ENCODE data around the gene ALDH6A1. TPM values are rescaled to one million over a fixed set of nuclear protein-coding genes. Genes with fewer than 3 reads are reported as not detected.

The ALDH6A1 gene
- total RNA-seq, 4 donors from 2014 or later: 19.1 to 40.0 (median 27.5) TPM

DNA sequence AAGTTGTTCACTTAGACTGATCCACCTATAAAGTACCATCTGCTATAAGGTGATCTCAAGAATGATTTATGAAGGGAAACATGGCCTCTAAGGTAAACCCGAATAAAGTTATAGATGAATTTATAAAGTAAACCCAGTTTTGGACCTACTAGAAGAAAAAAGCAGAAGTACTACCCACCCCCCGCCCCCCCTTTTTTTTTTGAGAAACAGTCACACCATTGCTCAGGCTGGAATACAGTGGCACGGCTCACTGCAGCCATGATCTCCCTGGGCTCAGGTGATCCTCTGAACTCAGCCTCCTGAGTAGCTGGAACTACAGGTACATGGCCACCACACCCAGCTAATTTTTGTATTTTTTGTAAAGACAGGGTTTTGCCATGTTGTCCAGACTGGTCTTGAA, 69.1 kb downstream of the ALDH6A1 start:
- WGBS, 2 donors (ENCODE audit: low coverage in 1 of 2): 60 to 85% methylated on average over 1 to 3 of the region's 3 CpGs
- no peak for DNase-seq
- no peaks in the 10 kb centered on the region for H3K27me3 ChIP-seq
- in situ Hi-C loops (cut with MboI; ENCODE audit: low pct_ligation_motif_present in 1 of 4, low pct_unique_long_range_greater_than_20kb in 1 of 4, low sequenced_read_pairs in 3 of 4) (no loop called here), intact Hi-C loops (cut with DNase I; ENCODE audit: low total_unique reads) (no loop called here)
- H3K36me3 ChIP-seq: no peaks in the 10 kb centered on the region
- H3K4me1 ChIP-seq: peaks cover 0 to 23% (median 14%) of the 10 kb centered on the region in 4 donors
- H3K9me3 ChIP-seq: no peaks in the 10 kb centered on the region
- no peak overlapping the region for H3K4me3 ChIP-seq
- H3K27ac ChIP-seq: no peak overlapping the region
- TF ChIP-seq, protein P1, sequence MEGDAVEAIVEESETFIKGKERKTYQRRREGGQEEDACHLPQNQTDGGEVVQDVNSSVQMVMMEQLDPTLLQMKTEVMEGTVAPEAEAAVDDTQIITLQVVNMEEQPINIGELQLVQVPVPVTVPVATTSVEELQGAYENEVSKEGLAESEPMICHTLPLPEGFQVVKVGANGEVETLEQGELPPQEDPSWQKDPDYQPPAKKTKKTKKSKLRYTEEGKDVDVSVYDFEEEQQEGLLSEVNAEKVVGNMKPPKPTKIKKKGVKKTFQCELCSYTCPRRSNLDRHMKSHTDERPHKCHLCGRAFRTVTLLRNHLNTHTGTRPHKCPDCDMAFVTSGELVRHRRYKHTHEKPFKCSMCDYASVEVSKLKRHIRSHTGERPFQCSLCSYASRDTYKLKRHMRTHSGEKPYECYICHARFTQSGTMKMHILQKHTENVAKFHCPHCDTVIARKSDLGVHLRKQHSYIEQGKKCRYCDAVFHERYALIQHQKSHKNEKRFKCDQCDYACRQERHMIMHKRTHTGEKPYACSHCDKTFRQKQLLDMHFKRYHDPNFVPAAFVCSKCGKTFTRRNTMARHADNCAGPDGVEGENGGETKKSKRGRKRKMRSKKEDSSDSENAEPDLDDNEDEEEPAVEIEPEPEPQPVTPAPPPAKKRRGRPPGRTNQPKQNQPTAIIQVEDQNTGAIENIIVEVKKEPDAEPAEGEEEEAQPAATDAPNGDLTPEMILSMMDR (IDR thresholded peaks at IDR 0.05): no peak
- no peak for TF ChIP-seq POLR2AphosphoS5 (IDR thresholded peaks at IDR 0.05)
- no peak for TF ChIP-seq POLR2A (IDR thresholded peaks at IDR 0.05)

DNA sequence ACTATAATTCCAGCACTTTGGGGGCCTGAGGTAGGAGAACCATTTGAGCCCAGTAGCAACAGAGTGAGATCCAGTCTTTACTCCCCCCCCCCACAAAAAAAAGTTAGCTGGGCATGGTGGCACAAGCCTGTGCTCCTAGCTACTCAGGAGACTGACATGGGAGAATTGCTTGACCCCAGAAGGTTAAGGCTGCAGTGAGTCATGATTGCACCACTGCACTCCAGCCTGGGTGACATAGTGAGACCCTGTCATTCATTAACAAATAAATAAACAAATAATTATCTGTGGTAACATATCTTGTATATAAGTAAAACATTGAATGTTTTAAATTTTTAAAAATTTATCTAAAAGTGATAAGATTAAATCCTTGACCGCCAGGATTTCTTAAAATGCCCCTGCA, 70.0 kb downstream of the ALDH6A1 start:
- 88 to 98% methylated on average over 1 of the region's 1 CpG for WGBS, 2 donors (ENCODE audit: low coverage in 1 of 2)
- Histone ChIP-seq H3K4me3 (no peak overlapping the region), H3K27ac (no peak overlapping the region), H3K9me3 (no peaks in the 10 kb centered on the region), H3K27me3 (no peaks in the 10 kb centered on the region), H3K36me3 (peaks cover 0 to 5% (median 0%) of the 10 kb centered on the region in 4 donors), H3K4me1 (peaks cover 0 to 19% (median 10%) of the 10 kb centered on the region in 4 donors)
- in situ Hi-C loops (cut with MboI; ENCODE audit: low pct_ligation_motif_present in 1 of 4, low pct_unique_long_range_greater_than_20kb in 1 of 4, low sequenced_read_pairs in 3 of 4) (no loop called here), intact Hi-C loops (cut with DNase I; ENCODE audit: low total_unique reads) (no loop called here)
- no peak for DNase-seq
- no peak for TF ChIP-seq EP300 (IDR thresholded peaks at IDR 0.05; ENCODE audit: low read depth)
- TF ChIP-seq, protein P1 (IDR thresholded peaks at IDR 0.05): no peak
- TF ChIP-seq POLR2A (IDR thresholded peaks at IDR 0.05): no peak
- TF ChIP-seq POLR2AphosphoS5 (IDR thresholded peaks at IDR 0.05): no peak

DNA sequence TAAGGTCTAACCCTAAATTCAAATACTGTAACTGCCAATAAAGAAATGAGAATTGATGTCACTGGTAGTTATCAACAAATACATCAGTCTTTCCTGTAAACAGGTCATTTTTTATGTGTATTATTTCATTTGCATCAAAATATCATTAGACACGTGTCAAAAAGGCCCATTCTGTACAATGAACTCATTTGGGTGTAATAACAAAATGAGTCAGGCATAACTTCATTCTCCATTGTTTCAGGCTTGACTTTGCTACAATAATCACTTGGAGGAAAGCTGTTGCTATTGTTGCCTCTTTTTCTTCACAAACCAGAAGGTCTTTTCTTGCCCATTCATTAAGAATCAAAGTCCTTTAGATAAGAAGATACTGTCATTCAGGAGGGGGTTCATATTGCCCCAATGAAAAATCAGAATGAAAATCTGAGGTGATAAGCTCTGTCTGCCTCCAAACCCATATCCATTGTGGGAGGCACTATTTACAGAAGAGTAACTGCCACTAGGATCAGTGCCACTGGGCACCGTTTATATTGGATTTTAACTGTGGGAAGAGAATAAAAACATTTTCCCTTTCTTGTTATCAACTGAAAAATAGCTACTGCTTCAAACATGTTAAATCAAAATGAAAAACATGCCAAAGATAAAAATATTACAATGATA, 75.3 kb downstream of the ALDH6A1 start:
- Histone ChIP-seq H3K27ac (peak overlapping the region; percentile 34 to 63 (median 49)), H3K4me3 (no peak overlapping the region), H3K4me1 (peaks cover 0 to 5% (median 2%) of the 10 kb centered on the region in 4 donors), H3K36me3 (peaks cover 0 to 8% (median 0%) of the 10 kb centered on the region in 4 donors), H3K27me3 (no peaks in the 10 kb centered on the region), H3K9me3 (no peaks in the 10 kb centered on the region)
- intact Hi-C loops (cut with DNase I; ENCODE audit: low total_unique reads): no loop called here
- in situ Hi-C loops (cut with MboI; ENCODE audit: low pct_ligation_motif_present in 1 of 4, low pct_unique_long_range_greater_than_20kb in 1 of 4, low sequenced_read_pairs in 3 of 4): no loop called here
- no peak for DNase-seq
- TF ChIP-seq POLR2A (IDR thresholded peaks at IDR 0.05) (no peak), EP300 (IDR thresholded peaks at IDR 0.05; ENCODE audit: low read depth) (no peak), POLR2AphosphoS5 (IDR thresholded peaks at IDR 0.05) (no peak)
- TF ChIP-seq, protein P1 (IDR thresholded peaks at IDR 0.05): no peak
- WGBS, 2 donors (ENCODE audit: low coverage in 1 of 2): 29 to 61% methylated on average over 2 of the region's 2 CpGs

Other genes starting within 250 kb of the ALDH6A1 start
- gene PTGR2, start 232.6 kb downstream of the ALDH6A1 start, total RNA-seq: 10 to 100 TPM in 2 of 4 donors, 1 to 10 TPM in 2; 1.8 to 15.8 (median 10.8) TPM
- gene ZNF410, start 197.6 kb downstream of the ALDH6A1 start, total RNA-seq: 100 to 1,000 TPM in 1 of 4 donors, 10 to 100 TPM in 3; 33.2 to 104 (median 45.9) TPM
- 1 to 10 TPM; 2.4 to 7.2 (median 4.8) TPM for gene FAM161B, start 134.4 kb downstream of the ALDH6A1 start, total RNA-seq
- 10 to 100 TPM; 39.1 to 46.8 (median 42.4) TPM for gene COQ6, start 134.2 kb downstream of the ALDH6A1 start, total RNA-seq
- 100 to 1,000 TPM in 3 of 4 donors, 10 to 100 TPM in 1; 60.9 to 311 (median 219) TPM for gene ENTPD5, start 65.2 kb downstream of the ALDH6A1 start, total RNA-seq
- 1 to 10 TPM; 4.1 to 7.5 (median 5.4) TPM for gene BBOF1, start 65.1 kb downstream of the ALDH6A1 start, total RNA-seq
- 1 to 10 TPM; 1.1 to 5.4 (median 4.6) TPM for gene LIN52, start 503 bp upstream of the ALDH6A1 start, total RNA-seq
- not detected for gene VSX2, start 155.0 kb upstream of the ALDH6A1 start, total RNA-seq
- gene ABCD4, start 218.5 kb upstream of the ALDH6A1 start, total RNA-seq: 100 to 1,000 TPM in 1 of 4 donors, 10 to 100 TPM in 3; 51.6 to 107 (median 73.1) TPM